ENCODE data around the gene RGL1. TPM values are rescaled to one million over a fixed set of nuclear protein-coding genes. Genes with fewer than 3 reads are reported as not detected.

The RGL1 gene
- total RNA-seq, 1 donor from 2014 or later, result 29.3 TPM

GRCh38 chr1:183966487-183966886, 161.6 kb downstream of the RGL1 start:
- no peak for DNase-seq

- DNase-seq, result no peak
These were observed 163.0 kb downstream of the RGL1 start for GRCh38 chr1:183967914-183968313.

GRCh38 chr1:183968386-183968785, 163.5 kb downstream of the RGL1 start:
- DNase-seq, result no peak

GRCh38 chr1:183970516-183971300, 165.8 kb downstream of the RGL1 start:
- peak; percentile 9 for DNase-seq

GRCh38 chr1:183975651-183976050, 170.7 kb downstream of the RGL1 start:
- DNase-seq, result no peak

GRCh38 chr1:183977717-183978116, 172.8 kb downstream of the RGL1 start:
- no peak for DNase-seq

Other genes with a start within 250 kb of the RGL1 start
- gene NCF2, start 214.7 kb upstream of the RGL1 start, total RNA-seq, result not detected in 2 replicates
- 172 and 229 TPM in 2 replicates for gene ARPC5, start 169.3 kb upstream of the RGL1 start, total RNA-seq
- gene APOBEC4, start 151.8 kb upstream of the RGL1 start, total RNA-seq, result not detected in 2 replicates
- gene COLGALT2, start 232.6 kb downstream of the RGL1 start, total RNA-seq, result 0.14 TPM in 1 of 2 replicates, not detected in the other
- gene TSEN15, start 246.6 kb downstream of the RGL1 start, total RNA-seq, result 24.5 and 30.1 TPM in 2 replicates

Measured in dermis blood vessel endothelial cell (primary cell).